ENCODE measurements around the gene PPP1R12A. TPM values are rescaled to one million over a fixed set of nuclear protein-coding genes. Genes with fewer than 3 reads are reported as not detected.

PPP1R12A gene
- total and polyA plus RNA-seq, 2 of the 4 experiments (the other 2 are of a cell fraction), result 47.7 to 112 TPM

DNA sequence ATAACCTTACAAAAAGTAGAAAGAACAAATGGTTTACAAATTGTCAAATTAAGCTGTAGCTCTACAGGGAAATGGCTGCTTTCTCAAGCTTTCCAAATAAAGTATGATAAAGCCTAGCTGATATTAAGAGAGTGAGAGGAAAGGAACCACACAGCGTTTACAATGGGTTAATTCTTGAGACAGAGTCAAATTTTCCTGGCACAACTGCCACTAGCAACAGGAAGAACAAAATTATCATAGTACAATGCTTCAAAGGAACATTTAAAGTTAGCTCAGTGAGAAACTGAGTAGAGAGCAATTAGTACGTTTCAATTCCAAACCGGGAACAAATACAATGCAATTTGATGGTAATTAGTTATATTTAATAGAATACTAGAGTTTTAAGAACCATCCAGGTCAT is 116.0 kb downstream of the PPP1R12A start:
- no peak overlapping the region for H2AK9ac ChIP-seq (replicated peaks; ENCODE audit: low read depth, low read length, poor library complexity)
- intact Hi-C loops (cut with micrococcal nuclease) (no loop called here), dilution Hi-C loops (cut with HindIII; ENCODE audit: low sequenced_read_pairs, unreplicated experiment) (no loop called here), in situ Hi-C loops (cut with MboI; ENCODE audit: low sequenced_read_pairs) (no loop called here)
- no peaks in the 10 kb centered on the region for H3K9me3 ChIP-seq (ENCODE audit: control insufficient read depth, insufficient read depth, low read length)
- ChIA-PET CTCF (no interaction called here), POLR2A (ENCODE audit: unreplicated experiment) (no interaction called here)
- H3K4me3 ChIP-seq (ENCODE audit: insufficient read depth, low read depth, low read length), result no peak overlapping the region
- H3K56ac ChIP-seq (ENCODE audit: extremely low read depth, insufficient read depth, low read length), result no peak overlapping the region
- H2AFZ ChIP-seq (replicated peaks; ENCODE audit: low read length, poor library complexity), result no peak overlapping the region
- H2BK20ac ChIP-seq (ENCODE audit: low read depth, low read length), result no peak overlapping the region
- H2BK5ac ChIP-seq (ENCODE audit: low read depth, low read length, poor library complexity, severe bottlenecking), result no peak overlapping the region
- peaks cover 15% of the 10 kb centered on the region for H3K36me3 ChIP-seq (ENCODE audit: control insufficient read depth, insufficient read depth, low read length)
- WGBS, 2 experiments (ENCODE audit: extremely low coverage in 2 of 2, insufficient read length in 1 of 2), result no CpG with 5 or more reads among the region's 3 CpGs
- BruUV-seq (replicated peaks), result no TSS peak
- H3K9me1 ChIP-seq (ENCODE audit: insufficient read depth, low read length), result no peaks in the 10 kb centered on the region
- H2BK15ac ChIP-seq (ENCODE audit: low read depth, low read length), result no peak overlapping the region
- ATAC-seq (ENCODE audit: low read depth) (no peak), DNase-seq (no peak)
- H3K4me1 ChIP-seq (ENCODE audit: control insufficient read depth, insufficient read depth, low read length), result no peaks in the 10 kb centered on the region
- no peak overlapping the region for H3K4ac ChIP-seq (ENCODE audit: low read depth, low read length)
- no peak overlapping the region for H3K27ac ChIP-seq (ENCODE audit: insufficient read depth, low read length)
- TF ChIP-seq MXI1 (IDR thresholded peaks at IDR 0.05; ENCODE audit: borderline replicate concordance, low read depth, low read length), result no peak
- no peak for TF ChIP-seq BHLHE40 (IDR thresholded peaks at IDR 0.05; ENCODE audit: low read depth, low read length)
- TF ChIP-seq RCOR1 (IDR thresholded peaks at IDR 0.05; ENCODE audit: insufficient replicate concordance, low read length), result no peak
- TF ChIP-seq MAZ (IDR thresholded peaks at IDR 0.05; ENCODE audit: borderline replicate concordance, low read depth, low read length), result no peak
- no peaks in the 10 kb centered on the region for H4K20me1 ChIP-seq (ENCODE audit: insufficient read depth, low read length)
- H4K8ac ChIP-seq (ENCODE audit: low read depth in 2 of 2, low read length in 2 of 2), result no peak overlapping the region
- H3K14ac ChIP-seq (replicated peaks; ENCODE audit: low read depth, low read length), result no peak overlapping the region
- H3K18ac ChIP-seq (ENCODE audit: low read depth, low read length), result no peak overlapping the region
- peaks cover 6 to 35% of the 10 kb centered on the region in 2 experiments for H3K79me1 ChIP-seq (ENCODE audit: low read depth in 1 of 2, low read length in 2 of 2)
- H4K5ac ChIP-seq (ENCODE audit: low read depth, low read length), result no peak overlapping the region
- no peak overlapping the region for H3K4me2 ChIP-seq (ENCODE audit: low read depth, low read length)
- H3K27me3 ChIP-seq (ENCODE audit: control insufficient read depth, insufficient read depth, low read length), result no peaks in the 10 kb centered on the region
- H3K9ac ChIP-seq (ENCODE audit: low read depth, low read length), result no peak overlapping the region
- H3K23ac ChIP-seq (ENCODE audit: low read depth, low read length), result no peak overlapping the region; the same call in 1 of the 2 replicates
- no peak overlapping the region for H2BK120ac ChIP-seq (ENCODE audit: low read depth, low read length)
- no peak overlapping the region for H2AK5ac ChIP-seq (ENCODE audit: low read depth, low read length)
- no peak overlapping the region for H4K91ac ChIP-seq (ENCODE audit: insufficient read depth, low read depth, low read length)
